Liver (tissue), 3 donors: ENCODE results near the gene S100A1.

ENCODE experiments used
- CTCF ChIP-seq: fragments of 150-350 bp; IDR thresholded peaks from 2 replicates; pipeline ENCODE4 v1.5.1; 2017; ENCODE audit warnings: improper control_type of control experiment, low read depth, low read length; ENCODE audit not compliant: missing input control
- SP1 ChIP-seq: IDR thresholded peaks from 2 replicates; pipeline ENCODE4 v1.6.1; 2018; ENCODE audit warnings: antibody characterized with exemption, mild to moderate bottlenecking
- ZBTB33 ChIP-seq: IDR thresholded peaks from 2 replicates; pipeline ENCODE4 v1.6.1; 2016; ENCODE audit warnings: antibody characterized with exemption
- donor health status: healthy.
- donor health status: healthy.

- TF ChIP-seq ZBTB33, result no peak
- no peak for TF ChIP-seq CTCF
- no peak for TF ChIP-seq SP1
Measured at GRCh38 chr1:153612111-153612754, 16.0 kb upstream of the S100A1 start.
